Activated T-helper 2 cell treated with anti-CD3 and anti-CD28 coated beads, Interferon-gamma antibody, Interleukin-2, Interleukin-4, amounts not matched to agents 10 μg/mL and 5 μg/mL and 100 μg/mL, durations not matched to agents 14 hours and 24 hours and 36 hours (primary cell): ENCODE measurements around the gene MCM5. TPM values are rescaled to one million over a fixed set of nuclear protein-coding genes. Genes with fewer than 3 reads are reported as not detected.

ENCODE experiments used
- DNase-seq: peaks from one replicate; pipeline ENCODE4 v3.0.0; 2021; ENCODE audit warnings: low spot score
- H3K27ac Mint-ChIP-seq: one replicate; pipeline ENCODE4 v1.8.0; 2021; ENCODE audit warnings: mixed read lengths
- H3K27me3 Mint-ChIP-seq: one replicate; pipeline ENCODE4 v1.8.0; 2021; ENCODE audit warnings: low read depth, mixed read lengths
- H3K36me3 Mint-ChIP-seq: one replicate; pipeline ENCODE4 v1.8.0; 2021; ENCODE audit warnings: low read depth, mixed read lengths
- H3K4me1 Mint-ChIP-seq: one replicate; pipeline ENCODE4 v1.8.0; 2021; ENCODE audit warnings: low read depth, mixed read lengths
- H3K4me3 Mint-ChIP-seq: one replicate; pipeline ENCODE4 v1.8.0; 2021; ENCODE audit warnings: low read depth, mild to moderate bottlenecking, moderate library complexity, mixed read lengths
- H3K9me3 Mint-ChIP-seq: one replicate; pipeline ENCODE4 v1.8.0; 2021; ENCODE audit warnings: mixed read lengths
- intact Hi-C: fragments of 100-400 bp; cut with micrococcal nuclease; formaldehyde crosslinking; loops from one replicate; pipeline ENCODE4 v1.15.1; 2023
- total RNA-seq: library from RNA; stranded (reverse); gene quantifications from 2 replicates; pipeline ENCODE4 v1.2.3, GENCODE V29; 2022

Gene MCM5
- total RNA-seq, 1 donor from 2014 or later: 286 TPM

DNA sequence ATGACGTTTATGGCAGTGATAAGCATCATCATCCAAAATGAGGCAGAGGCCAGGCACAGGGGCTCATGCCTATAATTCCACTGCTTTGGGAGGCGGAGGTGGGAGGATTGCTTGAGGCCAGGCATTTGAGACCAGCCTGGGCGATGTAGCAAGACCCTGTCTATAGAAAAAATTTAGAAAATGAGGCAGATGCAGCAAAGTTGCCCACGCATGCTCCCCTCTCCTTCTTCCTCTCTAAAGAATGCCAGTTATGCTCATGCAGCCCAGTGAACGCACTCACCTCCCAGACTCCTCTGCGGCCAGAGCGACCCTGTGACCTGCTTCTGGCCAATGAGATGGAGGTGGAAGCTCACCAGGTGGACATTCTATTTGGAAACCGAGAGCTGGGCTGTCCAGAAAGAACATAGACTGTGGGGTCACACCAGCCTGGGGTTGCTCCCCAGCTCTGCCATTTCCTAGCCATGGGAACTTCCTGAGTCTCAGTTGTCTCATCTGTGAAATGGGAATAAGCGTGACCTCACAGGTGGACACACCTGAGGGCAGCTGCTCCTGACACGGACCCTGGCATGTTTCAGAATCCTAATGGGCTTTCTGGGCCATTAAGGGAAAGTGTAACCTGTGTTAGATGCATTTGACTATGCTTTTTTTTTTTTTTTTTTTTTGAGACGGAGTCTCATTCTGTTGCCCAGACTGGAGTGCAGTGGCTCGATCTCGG is 44.9 kb downstream of the MCM5 start:
- intact Hi-C loops: no loop called here
- no peak overlapping the region for H3K27ac Mint-ChIP-seq
- H3K36me3 Mint-ChIP-seq: peaks cover 24% of the 10 kb centered on the region
- DNase-seq: no peak
- H3K4me1 Mint-ChIP-seq: peaks cover 10% of the 10 kb centered on the region
- no peak overlapping the region for H3K4me3 Mint-ChIP-seq
- H3K9me3 Mint-ChIP-seq: no peaks in the 10 kb centered on the region
- H3K27me3 Mint-ChIP-seq: no peaks in the 10 kb centered on the region

DNA sequence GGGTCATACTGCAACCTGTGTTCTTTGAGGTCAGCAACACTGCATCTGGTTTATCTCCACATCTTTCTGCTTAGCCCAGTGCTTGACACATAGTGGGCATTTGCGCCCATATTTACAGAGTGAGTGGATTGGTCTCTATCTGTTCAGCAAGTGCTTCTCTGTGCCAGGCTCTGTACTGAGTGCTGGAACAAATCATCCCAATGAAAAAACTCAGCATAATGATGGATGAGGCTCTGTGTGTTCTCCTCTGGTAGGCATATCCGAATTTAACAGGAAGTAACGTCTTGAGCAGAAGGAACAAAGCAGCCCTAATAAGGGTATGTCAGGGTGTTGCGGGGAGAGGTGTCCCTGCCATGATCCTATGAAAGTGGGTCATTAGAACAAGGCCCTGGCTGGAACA is 46.0 kb downstream of the MCM5 start:
- Mint-ChIP-seq H3K4me3 (no peak overlapping the region), H3K9me3 (no peaks in the 10 kb centered on the region), H3K4me1 (peaks cover 10% of the 10 kb centered on the region), H3K36me3 (peaks cover 33% of the 10 kb centered on the region), H3K27ac (no peak overlapping the region), H3K27me3 (no peaks in the 10 kb centered on the region)
- intact Hi-C loops: no loop called here
- no peak for DNase-seq

DNA sequence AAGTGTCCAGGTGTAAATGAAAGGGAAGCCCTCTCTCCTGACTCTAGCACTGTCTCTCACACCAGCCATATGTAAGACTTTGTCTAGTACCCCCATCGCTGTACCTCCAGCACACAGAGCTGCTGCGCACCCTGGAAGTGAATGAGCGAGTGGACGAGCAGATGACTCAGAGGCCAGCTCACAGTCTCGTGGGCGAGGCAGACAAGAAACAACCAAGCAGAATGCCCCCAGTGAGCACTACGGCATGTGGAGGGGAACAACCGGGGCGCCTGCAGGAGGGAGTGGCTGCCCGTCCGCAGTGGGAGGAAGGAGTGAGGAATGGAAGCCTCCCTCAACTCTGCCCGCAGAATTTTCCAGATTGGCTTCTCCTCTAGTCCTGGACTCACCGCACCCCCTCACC is 46.4 kb downstream of the MCM5 start:
- Mint-ChIP-seq H3K4me3 (no peak overlapping the region), H3K27me3 (no peaks in the 10 kb centered on the region), H3K36me3 (peaks cover 35% of the 10 kb centered on the region), H3K4me1 (peaks cover 10% of the 10 kb centered on the region), H3K9me3 (no peaks in the 10 kb centered on the region), H3K27ac (no peak overlapping the region)
- DNase-seq: no peak
- intact Hi-C loops: no loop called here

DNA sequence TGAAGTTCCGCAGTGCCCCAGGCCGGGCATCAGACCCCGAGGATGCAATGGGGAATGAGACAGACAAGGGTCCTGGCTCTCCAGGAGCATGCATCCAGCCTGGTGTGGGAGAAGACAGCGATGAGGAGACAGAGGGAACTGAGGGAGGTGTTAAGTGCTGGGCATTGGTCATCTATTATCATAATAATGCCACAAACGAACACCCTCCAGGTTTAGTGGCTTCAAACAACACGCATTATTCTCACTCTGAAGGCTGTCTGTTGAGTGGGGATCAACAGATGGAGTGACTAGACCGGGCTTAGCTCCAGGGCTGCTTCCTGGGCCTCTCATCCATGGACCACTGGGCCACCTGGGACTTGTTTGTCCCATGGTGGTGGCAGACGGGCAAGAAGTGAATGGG is 48.6 kb downstream of the MCM5 start:
- intact Hi-C loops: no loop called here
- Mint-ChIP-seq H3K4me1 (peaks cover 10% of the 10 kb centered on the region), H3K4me3 (no peak overlapping the region), H3K36me3 (peaks cover 28% of the 10 kb centered on the region), H3K27me3 (no peaks in the 10 kb centered on the region), H3K27ac (no peak overlapping the region), H3K9me3 (no peaks in the 10 kb centered on the region)
- DNase-seq: no peak

DNA sequence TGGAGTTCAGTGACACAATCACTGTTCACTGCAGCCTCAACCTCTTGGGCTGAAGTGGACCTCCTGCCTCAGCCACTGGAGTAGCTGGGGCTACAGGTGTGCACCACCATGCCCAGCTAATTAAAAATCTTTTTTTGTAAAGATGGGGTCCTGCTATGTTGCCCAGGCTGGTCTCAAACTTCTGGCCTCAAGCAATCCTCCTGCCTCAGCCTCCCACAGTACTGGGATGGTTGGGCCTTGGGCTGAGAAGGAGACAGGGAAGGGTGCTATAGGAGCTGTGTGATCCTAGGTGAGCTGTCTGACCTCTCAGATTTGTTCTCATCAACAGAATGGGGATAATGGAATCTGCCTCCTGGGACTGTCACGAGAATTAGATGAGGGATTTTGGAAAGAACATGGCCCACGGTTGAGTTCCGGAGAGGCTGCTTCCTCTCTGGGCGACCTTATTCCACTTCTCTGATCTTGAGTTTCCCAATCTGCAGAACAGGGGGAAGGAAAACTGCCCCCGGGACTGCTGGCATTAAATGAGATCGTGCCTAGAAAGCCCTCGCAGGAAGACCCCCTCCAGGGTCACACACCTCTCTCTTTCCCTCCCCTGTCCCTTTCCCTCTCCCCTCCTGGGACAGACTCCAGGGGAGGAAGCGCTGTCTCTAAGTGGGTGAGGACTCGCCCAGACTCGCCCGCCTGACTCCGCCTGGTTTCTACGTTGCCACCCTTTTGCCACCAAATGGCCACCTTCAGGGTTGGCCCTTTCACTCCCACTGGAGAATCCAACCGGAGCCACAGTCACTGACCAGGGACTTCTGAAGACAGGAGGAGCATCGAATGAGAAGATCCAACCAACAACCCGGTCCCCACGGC is 50.1 kb downstream of the MCM5 start:
- Mint-ChIP-seq H3K9me3 (no peaks in the 10 kb centered on the region), H3K4me3 (no peak overlapping the region), H3K4me1 (peaks cover 10% of the 10 kb centered on the region), H3K27me3 (no peaks in the 10 kb centered on the region), H3K27ac (no peak overlapping the region), H3K36me3 (peaks cover 28% of the 10 kb centered on the region)
- intact Hi-C loops: no loop called here
- DNase-seq: no peak

DNA sequence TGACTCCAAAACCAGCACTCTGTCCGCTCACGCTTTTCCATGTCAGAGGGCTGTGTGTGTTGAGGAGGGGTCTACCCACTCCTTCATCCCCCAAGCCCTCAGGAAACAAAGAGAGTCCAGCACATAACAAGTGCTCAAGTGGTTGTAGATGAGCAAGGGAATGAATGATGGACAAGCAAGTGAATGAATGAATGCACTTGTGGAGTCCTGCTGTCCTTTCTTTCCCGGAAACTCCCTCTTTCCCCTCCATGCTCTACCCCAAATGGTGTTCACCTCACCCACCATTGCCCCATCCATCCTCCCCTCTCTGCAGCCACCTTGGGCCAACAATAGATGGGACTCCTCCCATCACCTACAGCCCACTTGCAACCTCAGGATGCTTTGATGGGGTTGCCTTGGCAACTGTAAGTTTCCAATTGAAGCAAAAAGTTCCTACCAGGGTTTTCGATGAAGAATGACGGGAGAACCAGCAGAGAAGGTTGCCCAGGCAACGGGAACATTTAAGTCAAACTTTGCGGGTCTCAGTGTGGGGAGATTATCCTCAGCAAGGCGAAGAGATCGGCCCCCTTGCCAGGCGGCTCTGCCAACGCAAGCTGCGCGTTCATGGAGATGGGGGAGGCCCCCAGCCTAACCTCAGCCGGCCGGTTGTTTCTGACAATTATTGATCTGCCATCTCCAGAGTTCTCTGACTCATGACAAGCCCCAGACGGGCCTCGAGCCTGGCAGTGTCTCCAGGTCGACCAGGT is 51.1 kb downstream of the MCM5 start:
- no peaks in the 10 kb centered on the region for H3K27me3 Mint-ChIP-seq
- no peaks in the 10 kb centered on the region for H3K9me3 Mint-ChIP-seq
- H3K36me3 Mint-ChIP-seq: peaks cover 26% of the 10 kb centered on the region
- no peak overlapping the region for H3K4me3 Mint-ChIP-seq
- no peak for DNase-seq
- no peak overlapping the region for H3K27ac Mint-ChIP-seq
- intact Hi-C loops: no loop called here
- peaks cover 9% of the 10 kb centered on the region for H3K4me1 Mint-ChIP-seq

DNA sequence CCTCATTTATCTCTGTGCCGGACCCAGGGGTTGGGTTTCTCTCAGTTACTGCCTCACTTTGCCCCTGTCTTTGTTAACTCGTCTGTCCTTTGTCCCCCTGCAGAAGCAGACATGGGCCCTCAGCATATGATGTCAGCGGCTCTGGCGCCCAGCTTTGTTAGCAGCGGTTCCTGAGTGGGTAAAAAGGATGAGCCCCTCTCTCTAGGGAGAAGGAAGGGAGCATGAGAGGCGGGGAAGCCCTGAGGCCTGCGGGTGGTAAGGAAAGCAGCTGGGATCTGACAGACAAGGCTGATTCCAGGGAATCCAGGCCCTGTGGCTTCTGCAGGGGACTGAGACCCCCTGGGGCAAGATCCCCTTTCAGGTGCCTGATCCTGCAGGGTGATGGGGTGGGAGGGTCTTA is 51.7 kb downstream of the MCM5 start:
- no peaks in the 10 kb centered on the region for H3K9me3 Mint-ChIP-seq
- no peak for DNase-seq
- intact Hi-C loops: no loop called here
- no peak overlapping the region for H3K4me3 Mint-ChIP-seq
- no peak overlapping the region for H3K27ac Mint-ChIP-seq
- peaks cover 21% of the 10 kb centered on the region for H3K36me3 Mint-ChIP-seq
- peaks cover 5% of the 10 kb centered on the region for H3K4me1 Mint-ChIP-seq
- H3K27me3 Mint-ChIP-seq: no peaks in the 10 kb centered on the region

DNA sequence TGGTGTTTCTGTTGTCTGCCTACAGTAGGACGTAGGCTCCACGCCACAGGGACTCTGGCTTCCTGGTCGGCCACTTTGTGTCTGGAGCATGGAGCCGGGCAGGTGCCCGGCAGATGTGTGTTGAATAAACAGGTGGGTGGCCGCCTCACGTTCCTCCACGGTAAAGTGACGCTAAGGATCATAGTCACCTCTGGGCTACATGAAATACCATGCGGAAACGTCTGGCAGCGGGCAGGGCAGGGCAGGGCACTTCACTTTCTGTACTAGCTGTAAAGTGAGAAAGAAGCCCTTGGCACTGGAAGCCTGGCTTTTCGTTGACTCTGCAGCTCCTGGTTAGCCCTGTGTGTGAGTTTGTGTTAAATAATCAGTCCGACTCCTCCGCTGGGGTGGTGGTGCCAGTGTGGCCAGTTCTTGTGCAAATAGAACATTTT is 52.4 kb downstream of the MCM5 start:
- intact Hi-C loops: no loop called here
- Mint-ChIP-seq H3K4me1 (peaks cover 5% of the 10 kb centered on the region), H3K27ac (no peak overlapping the region), H3K4me3 (no peak overlapping the region), H3K36me3 (peaks cover 18% of the 10 kb centered on the region), H3K9me3 (no peaks in the 10 kb centered on the region), H3K27me3 (no peaks in the 10 kb centered on the region)
- DNase-seq: no peak

DNA sequence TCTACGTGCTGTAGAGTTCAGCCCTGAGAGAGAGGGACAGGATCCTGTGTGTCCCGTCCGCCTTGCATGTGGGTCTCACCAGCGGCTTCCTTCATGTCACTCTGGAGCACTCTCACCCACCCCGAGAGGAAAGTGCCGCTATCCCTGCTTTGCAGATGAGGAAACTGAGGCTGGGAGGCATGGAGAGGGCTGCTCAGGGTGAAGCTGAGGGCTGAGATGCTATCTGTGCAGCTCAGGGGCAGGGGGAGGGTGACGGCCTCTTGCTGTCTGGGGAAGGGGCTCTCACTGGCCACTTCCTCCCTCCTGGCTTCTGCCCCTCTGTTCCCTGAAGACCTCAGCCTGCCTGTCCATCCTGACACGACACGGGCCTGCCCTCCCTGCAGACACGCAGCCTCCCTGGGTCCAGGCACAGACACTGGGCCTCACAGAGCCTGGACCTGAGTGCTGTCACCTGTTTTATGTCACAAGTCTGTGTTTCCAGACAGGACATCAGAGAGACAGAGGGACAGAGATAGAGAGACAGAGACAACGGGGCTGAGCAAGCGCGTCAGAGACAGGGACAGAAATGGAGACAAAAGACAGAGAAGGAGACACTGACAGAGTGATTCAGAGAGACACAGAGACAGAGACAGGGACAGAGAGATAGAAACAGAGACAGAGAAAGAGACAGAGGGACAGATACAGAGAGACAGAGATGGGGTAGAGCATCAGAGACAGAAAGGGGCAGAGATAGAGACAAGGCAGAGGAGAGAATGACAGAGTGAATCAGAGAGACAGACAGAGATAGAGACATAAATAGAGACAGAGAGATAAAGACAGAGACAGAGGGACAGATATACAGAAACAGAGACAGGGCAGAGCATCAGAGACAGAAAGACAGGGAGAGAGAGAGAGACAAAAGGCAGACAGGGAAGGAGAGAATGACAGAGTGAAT is 53.1 kb downstream of the MCM5 start:
- Mint-ChIP-seq H3K9me3 (no peaks in the 10 kb centered on the region), H3K4me3 (no peak overlapping the region), H3K27me3 (no peaks in the 10 kb centered on the region), H3K4me1 (peaks cover 2% of the 10 kb centered on the region), H3K27ac (no peak overlapping the region), H3K36me3 (peaks cover 15% of the 10 kb centered on the region)
- no peak for DNase-seq
- intact Hi-C loops: no loop called here

DNA sequence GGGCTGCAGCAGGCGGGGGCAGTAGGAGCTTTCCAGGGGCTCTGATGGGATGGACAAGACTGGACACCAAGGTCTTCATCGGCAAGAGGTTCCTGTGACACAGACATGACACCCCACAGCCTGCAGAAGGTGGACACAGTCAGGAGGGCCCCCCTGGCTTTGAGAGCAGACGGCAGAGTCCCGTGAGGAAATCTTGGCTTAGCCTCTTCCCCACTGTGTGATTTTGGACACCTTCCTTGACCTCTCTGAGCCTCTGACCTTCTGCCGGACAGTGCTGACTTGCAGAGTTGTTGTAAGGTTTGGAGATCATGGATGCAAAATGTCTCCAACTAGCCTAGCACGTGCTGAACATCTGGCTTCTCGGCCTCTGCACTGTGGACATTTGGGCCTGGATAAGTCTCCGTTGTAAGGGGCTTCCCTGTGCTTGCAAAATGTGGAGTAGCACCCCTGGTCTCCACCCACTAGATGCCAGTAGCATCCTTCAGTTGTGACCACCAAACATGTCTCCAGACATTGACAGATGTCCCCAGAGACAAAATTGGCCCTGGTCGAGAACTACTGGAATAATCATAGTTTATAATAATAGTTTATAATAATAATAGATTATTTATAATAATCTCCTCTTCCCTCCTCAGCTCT is 54.6 kb downstream of the MCM5 start:
- no peak overlapping the region for H3K27ac Mint-ChIP-seq
- intact Hi-C loops: no loop called here
- no peaks in the 10 kb centered on the region for H3K4me1 Mint-ChIP-seq
- H3K4me3 Mint-ChIP-seq: no peak overlapping the region
- no peak for DNase-seq
- peaks cover 11% of the 10 kb centered on the region for H3K36me3 Mint-ChIP-seq
- H3K9me3 Mint-ChIP-seq: no peaks in the 10 kb centered on the region
- no peaks in the 10 kb centered on the region for H3K27me3 Mint-ChIP-seq

DNA sequence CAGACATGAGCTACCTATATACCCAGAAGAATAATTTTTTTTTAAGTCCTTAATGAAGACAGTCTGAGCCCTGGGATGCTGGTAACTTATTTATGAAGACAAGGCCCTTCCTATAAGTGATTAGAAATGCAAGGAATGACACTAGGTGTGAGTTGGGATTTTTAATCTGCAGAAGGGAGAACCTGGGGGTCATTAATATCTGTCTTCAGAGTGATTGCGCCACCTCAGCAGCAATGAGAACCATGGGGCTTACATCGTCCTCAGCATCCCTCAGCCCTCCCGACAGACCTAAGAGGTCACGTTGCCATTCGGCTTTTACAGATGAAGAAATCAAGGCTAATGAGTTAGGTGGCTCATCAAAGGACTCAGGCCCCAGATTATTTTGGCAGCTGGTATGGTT is 55.6 kb downstream of the MCM5 start:
- H3K36me3 Mint-ChIP-seq: peaks cover 6% of the 10 kb centered on the region

DNA sequence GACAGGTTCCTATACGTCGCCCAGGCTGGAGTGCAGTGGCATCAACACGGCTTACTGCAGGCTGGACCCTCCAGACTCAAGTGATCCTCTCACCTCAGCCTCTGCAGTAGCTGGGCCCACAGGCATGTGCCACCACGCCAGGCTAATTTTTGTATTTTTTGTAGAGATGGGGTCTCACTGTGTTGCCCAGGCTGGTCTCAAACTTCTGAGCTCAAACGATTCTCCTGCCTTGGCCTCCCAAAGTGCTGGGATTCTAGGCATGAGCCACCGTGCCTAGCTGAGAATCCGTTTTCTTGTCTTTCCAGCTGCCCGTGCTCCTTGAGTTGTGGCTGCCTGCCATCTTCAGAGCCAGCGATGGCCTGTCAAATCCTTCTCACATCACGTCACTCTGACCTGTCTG is 56.8 kb downstream of the MCM5 start:
- no peaks in the 10 kb centered on the region for H3K4me1 Mint-ChIP-seq
- no peaks in the 10 kb centered on the region for H3K36me3 Mint-ChIP-seq
- H3K4me3 Mint-ChIP-seq: no peak overlapping the region
- no peaks in the 10 kb centered on the region for H3K27me3 Mint-ChIP-seq
- no peak for DNase-seq
- no peak overlapping the region for H3K27ac Mint-ChIP-seq
- H3K9me3 Mint-ChIP-seq: no peaks in the 10 kb centered on the region
- intact Hi-C loops: no loop called here

More for the DNA sequence above, 55.6 kb downstream of the MCM5 start:
- intact Hi-C loops: no loop called here
- Mint-ChIP-seq H3K9me3 (no peaks in the 10 kb centered on the region), H3K4me3 (no peak overlapping the region), H3K27ac (no peak overlapping the region), H3K4me1 (no peaks in the 10 kb centered on the region), H3K27me3 (no peaks in the 10 kb centered on the region)
- no peak for DNase-seq
